HCT116 (cell line): ENCODE results near the gene MRPS27. TPM values are rescaled to one million over a fixed set of nuclear protein-coding genes. Genes with fewer than 3 reads are reported as not detected.

ENCODE experiments used
- ATAC-seq: fragments of 200-7000 bp; cut with Tn5 transposase; 2 replicates; pipeline ENCODE4 v1.9.1; 2020; ENCODE audit warnings: mild to moderate bottlenecking, moderate library complexity
- BruUV-seq: library from RNA; stranded (reverse); fragments of 400-500 nt; replicated peaks from 2 replicates; lab custom pipeline; 2021; lab: Mats Ljungman, UMichigan
- CTCF ChIA-PET: fragments of 300-600 bp; sonication (Branson Sonifier 250); formaldehyde crosslinking; loops from one replicate; lab custom pipeline; 2021; ENCODE audit warnings: antibody characterized with exemption; lab: Charles Lee
- POLR2A ChIA-PET: fragments of 300-600, 350-600 bp; sonication (Branson Sonifier 250); formaldehyde crosslinking; loops from one replicate; lab custom pipeline; 2021; ENCODE audit warnings: antibody characterized with exemption; lab: Charles Lee
- RAD21 ChIA-PET, 2 experiments: fragments of 300-600 bp; sonication (Branson Sonifier 250); formaldehyde crosslinking; loops; one replicate each; lab custom pipeline; 2023; ENCODE audit warnings: low total read pairs in 2 of 2; ENCODE audit not compliant: uncharacterized antibody in 2 of 2, unreplicated experiment in 2 of 2, low non-redundant PET in 1 of 2; lab: Charles Lee
- DNase-seq: peaks from one replicate; pipeline ENCODE4 v3.0.0-alpha.2; 2010; ENCODE audit warnings: low read depth, low spot score
- H2AFZ ChIP-seq: fragments of 200-600 bp; shearing (Covaris generic), sonication (generic); 2 replicates; pipeline ENCODE4 v1.6.1; 2017; ENCODE audit warnings: low read depth, mixed run types, mixed read lengths, antibody characterized with exemption, low read length; ENCODE audit not compliant: poor library complexity, severe bottlenecking
- H3K27ac ChIP-seq: 2 replicates; pipeline ENCODE4 v1.5.1; 2012; ENCODE audit warnings: low read depth, low read length
- H3K27me3 ChIP-seq: fragments of 200-600 bp; sonication (generic); 2 replicates; pipeline ENCODE4 v1.6.1; 2016; ENCODE audit warnings: mixed run types, low read length, mixed read lengths; ENCODE audit not compliant: insufficient read depth
- H3K36me3 ChIP-seq, 2 experiments: fragments of 200-500 bp in 1 of 2; fragments of 200-600 bp in 1 of 2; sonication (Bioruptor generic) in 1 of 2; sonication (generic) in 1 of 2; 2 replicates each; pipeline versions ENCODE4 v1.5.1 to v1.6.1; 2014 to 2016; ENCODE audit warnings: low read length in 2 of 2, inconsistent platforms in 1 of 2, mixed read lengths in 1 of 2, mixed run types in 1 of 2; ENCODE audit not compliant: insufficient read depth in 2 of 2, control insufficient read depth in 1 of 2
- H3K4me1 ChIP-seq, 2 experiments: fragments of 200-600 bp in 1 of 2; sonication (generic) in 1 of 2; 2 replicates each; pipeline versions ENCODE4 v1.5.1 to v1.6.1; 2012 to 2017; ENCODE audit warnings: low read length in 2 of 2, inconsistent platforms in 1 of 2, mild to moderate bottlenecking in 1 of 2, mixed read lengths in 1 of 2, mixed run types in 1 of 2, moderate library complexity in 1 of 2; ENCODE audit not compliant: insufficient read depth in 2 of 2, control insufficient read depth in 1 of 2
- H3K4me2 ChIP-seq: fragments of 200-600 bp; sonication (generic); 2 replicates; pipeline ENCODE4 v1.6.1; 2017; ENCODE audit warnings: mixed run types, low read length, mixed read lengths
- H3K4me3 ChIP-seq, 2 experiments: fragments of 200-600 bp in 1 of 2; sonication (generic) in 1 of 2; replicated peaks in 1 of 2; 2 replicates each; pipeline ENCODE4 v1.5.1; 2011 to 2016; ENCODE audit warnings: low read length in 2 of 2, control low read depth in 1 of 2, low read depth in 1 of 2, mild to moderate bottlenecking in 1 of 2, mixed read lengths in 1 of 2, mixed run types in 1 of 2
- H3K79me2 ChIP-seq: fragments of 200-600 bp; sonication (generic); 2 replicates; pipeline ENCODE4 v1.6.1; 2017; ENCODE audit warnings: mild to moderate bottlenecking, mixed run types, low read length, moderate library complexity, mixed read lengths; ENCODE audit not compliant: insufficient read depth
- H3K9ac ChIP-seq: fragments of 200-600 bp; sonication (generic); 2 replicates; pipeline ENCODE4 v1.6.1; 2016; ENCODE audit warnings: low read length, mixed read lengths
- H3K9me2 ChIP-seq: fragments of 200-600 bp; sonication (generic), shearing (Covaris generic); 2 replicates; pipeline ENCODE4 v1.6.1; 2017; ENCODE audit warnings: mixed run types, mild to moderate bottlenecking, moderate library complexity; ENCODE audit not compliant: insufficient read depth
- H3K9me3 ChIP-seq, 2 experiments: fragments of 200-500 bp in 1 of 2; fragments of 200-600 bp in 1 of 2; sonication (Bioruptor generic) in 1 of 2; sonication (generic) in 1 of 2; 2 replicates each; pipeline ENCODE4 v1.6.1; 2014 to 2017; ENCODE audit warnings: low read length in 2 of 2, mixed read lengths in 2 of 2, inconsistent platforms in 1 of 2, low read depth in 1 of 2, mild to moderate bottlenecking in 1 of 2, mixed run types in 1 of 2, moderate library complexity in 1 of 2; ENCODE audit not compliant: control insufficient read depth in 1 of 2, insufficient read depth in 1 of 2
- H4K20me1 ChIP-seq: fragments of 200-600 bp; sonication (generic), shearing (Covaris generic); 2 replicates; pipeline ENCODE4 v1.6.1; 2017; ENCODE audit warnings: mixed run types, mild to moderate bottlenecking, moderate library complexity; ENCODE audit not compliant: insufficient read depth
- CEBPB ChIP-seq: IDR thresholded peaks from 2 replicates; pipeline ENCODE4 v1.6.1; 2012; ENCODE audit warnings: low read depth
- EZH2 ChIP-seq: fragments of 200-600 bp; sonication (generic); IDR thresholded peaks from 2 replicates; pipeline ENCODE4 v1.6.1; 2017; ENCODE audit warnings: antibody characterized with exemption, mixed run types
- JUND ChIP-seq: IDR thresholded peaks from 2 replicates; pipeline ENCODE4 v1.6.1; 2012
- POLR2AphosphoS5 ChIP-seq: IDR thresholded peaks from 2 replicates; pipeline ENCODE4 v1.6.1; 2011; ENCODE audit warnings: mild to moderate bottlenecking, low read depth, low read length, moderate library complexity
- SIN3A ChIP-seq: IDR thresholded peaks from 2 replicates; pipeline ENCODE4 v1.6.1; 2012; ENCODE audit warnings: low read depth
- SP1 ChIP-seq: IDR thresholded peaks from 2 replicates; pipeline ENCODE4 v1.6.1; 2012; ENCODE audit warnings: low read depth
- SRF ChIP-seq: IDR thresholded peaks from 2 replicates; pipeline ENCODE4 v1.6.1; 2012; ENCODE audit warnings: low read depth
- TCF7L2 ChIP-seq: IDR thresholded peaks from 2 replicates; pipeline ENCODE4 v1.7.0; 2011; ENCODE audit warnings: borderline replicate concordance, inconsistent platforms; ENCODE audit not compliant: insufficient read depth, insufficient read length; ENCODE audit errors: extremely low read depth
- YY1 ChIP-seq: IDR thresholded peaks from 2 replicates; pipeline ENCODE4 v1.6.1; 2011; ENCODE audit warnings: low read length, low read depth, moderate library complexity, mild to moderate bottlenecking; ENCODE audit not compliant: insufficient replicate concordance; ENCODE audit errors: extremely low read depth
- ZFX ChIP-seq: fragments of 450-650 bp; IDR thresholded peaks from 2 replicates; pipeline ENCODE4 v1.6.1; 2017
- ZNF274 ChIP-seq: fragments of 200-500 bp; sonication (Bioruptor generic); IDR thresholded peaks from 2 replicates; pipeline ENCODE4 v1.6.1; 2014; ENCODE audit warnings: mild to moderate bottlenecking, low read depth, low read length, inconsistent platforms
- intact Hi-C: fragments of 100-400 bp; cut with micrococcal nuclease; formaldehyde crosslinking; loops from 2 replicates; pipeline ENCODE4 v1.10.0; 2022
- total RNA-seq: library from RNA; stranded (reverse); gene quantifications from one replicate; pipeline ENCODE4 v1.2.1, GENCODE V29; 2021; ENCODE audit not compliant: unreplicated experiment
- TF ChIP-seq, protein P1 (sequence below): IDR thresholded peaks from 2 replicates; pipeline ENCODE4 v1.6.1; 2011; ENCODE audit warnings: mild to moderate bottlenecking, low read length, moderate library complexity; ENCODE audit not compliant: insufficient replicate concordance; ENCODE audit errors: extremely low read depth

Gene MRPS27
- total RNA-seq, 1 experiment from 2014 or later, result 113 TPM

DNA sequence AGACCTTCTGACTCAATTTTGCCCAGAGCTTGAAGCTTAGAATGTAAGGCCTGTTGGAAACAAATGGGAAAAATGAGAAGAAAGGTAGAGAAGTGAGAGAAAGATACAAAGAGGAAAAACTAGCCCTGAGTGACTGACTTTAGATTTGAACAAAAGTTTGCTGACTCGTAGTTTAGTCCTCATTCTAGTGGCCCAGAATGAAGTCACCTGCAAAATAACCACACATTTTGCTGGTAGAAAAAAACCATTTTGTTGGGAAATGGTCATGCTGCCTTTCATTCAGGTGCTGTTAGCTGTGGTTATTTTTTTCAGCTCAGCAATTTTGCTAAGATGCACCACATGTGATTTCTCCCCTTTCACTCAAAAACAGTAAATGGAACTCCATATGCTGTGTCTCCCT, 98.9 kb downstream of the MRPS27 start:
- Histone ChIP-seq H3K9me3 (no peaks in the 10 kb centered on the region), H3K9ac (no peak overlapping the region), H3K27ac (no peak overlapping the region), H3K36me3 (peaks cover 47 to 51% of the 10 kb centered on the region in 2 experiments), H4K20me1 (no peaks in the 10 kb centered on the region), H3K79me2 (no peaks in the 10 kb centered on the region), H3K9me2 (no peaks in the 10 kb centered on the region), H3K4me2 (no peak overlapping the region), H2AFZ (no peak overlapping the region), H3K4me3 (no peak overlapping the region), H3K27me3 (no peaks in the 10 kb centered on the region), H3K4me1 (no peaks in the 10 kb centered on the region)
- intact Hi-C loops, result loop anchor here (10.0 kb wide), 1 partner anchor 666 kb away; no protein-coding TSS in a partner anchor
- ATAC-seq, result no peak
- ChIA-PET RAD21 (no interaction called here), POLR2A (no interaction called here), CTCF (no interaction called here)
- no peak for DNase-seq
- TF ChIP-seq ZFX, result no peak
- TF ChIP-seq JUND, result no peak
- TF ChIP-seq POLR2AphosphoS5, result no peak
- TF ChIP-seq SRF, result no peak
- TF ChIP-seq SP1, result no peak
- TF ChIP-seq SIN3A, result no peak
- TF ChIP-seq, protein P1, sequence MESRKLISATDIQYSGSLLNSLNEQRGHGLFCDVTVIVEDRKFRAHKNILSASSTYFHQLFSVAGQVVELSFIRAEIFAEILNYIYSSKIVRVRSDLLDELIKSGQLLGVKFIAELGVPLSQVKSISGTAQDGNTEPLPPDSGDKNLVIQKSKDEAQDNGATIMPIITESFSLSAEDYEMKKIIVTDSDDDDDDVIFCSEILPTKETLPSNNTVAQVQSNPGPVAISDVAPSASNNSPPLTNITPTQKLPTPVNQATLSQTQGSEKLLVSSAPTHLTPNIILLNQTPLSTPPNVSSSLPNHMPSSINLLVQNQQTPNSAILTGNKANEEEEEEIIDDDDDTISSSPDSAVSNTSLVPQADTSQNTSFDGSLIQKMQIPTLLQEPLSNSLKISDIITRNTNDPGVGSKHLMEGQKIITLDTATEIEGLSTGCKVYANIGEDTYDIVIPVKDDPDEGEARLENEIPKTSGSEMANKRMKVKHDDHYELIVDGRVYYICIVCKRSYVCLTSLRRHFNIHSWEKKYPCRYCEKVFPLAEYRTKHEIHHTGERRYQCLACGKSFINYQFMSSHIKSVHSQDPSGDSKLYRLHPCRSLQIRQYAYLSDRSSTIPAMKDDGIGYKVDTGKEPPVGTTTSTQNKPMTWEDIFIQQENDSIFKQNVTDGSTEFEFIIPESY, result no peak
- TF ChIP-seq YY1, result no peak
- TF ChIP-seq ZNF274, result no peak
- no peak for TF ChIP-seq TCF7L2
- no peak for TF ChIP-seq EZH2
- no peak for TF ChIP-seq CEBPB
- no TSS peak for BruUV-seq
